HK-2 (cell line): Measurements from ENCODE around the gene RAD51B.

Source experiments
- DNase-seq: peaks from one replicate; pipeline ENCODE4 v3.0.0-alpha.2; 2018; ENCODE audit not compliant: unreplicated experiment

RAD51B gene

DNA sequence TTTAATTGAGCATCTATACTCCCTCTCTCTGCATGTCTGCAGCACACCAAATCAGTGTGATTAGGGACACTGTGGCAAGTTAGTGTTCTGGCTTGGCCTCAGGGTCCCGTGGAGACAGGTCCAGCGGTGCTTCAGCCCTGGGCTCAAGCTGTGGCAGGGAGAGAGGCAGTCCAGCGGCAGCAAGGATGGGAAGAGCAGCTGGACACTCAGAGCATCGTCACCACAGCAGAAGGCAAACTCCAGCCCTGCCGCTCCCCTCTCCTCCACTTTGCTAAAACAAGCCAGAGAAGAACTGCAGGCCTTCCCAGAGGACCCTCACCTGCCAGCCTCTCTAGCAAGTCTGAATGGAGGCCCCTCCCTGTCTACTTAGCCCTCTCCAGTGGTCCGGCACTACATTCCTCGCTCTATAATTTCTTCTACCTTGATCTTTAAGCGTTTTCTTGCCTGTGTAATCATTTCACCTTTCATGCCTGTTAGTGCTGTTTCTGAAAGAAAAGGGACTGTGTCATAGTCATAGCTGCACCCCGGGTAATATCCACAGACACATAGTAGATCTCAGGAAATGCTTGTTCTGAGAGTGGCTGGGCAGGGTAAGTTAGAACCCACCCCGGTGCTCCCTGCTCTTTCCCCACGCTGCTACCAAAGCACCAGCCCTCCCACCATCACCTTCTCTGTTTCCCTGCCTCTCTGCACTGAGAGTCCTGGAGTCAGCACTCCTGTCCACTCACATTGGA, 951.1 kb downstream of the RAD51B start:
- DNase-seq, result no peak

DNA sequence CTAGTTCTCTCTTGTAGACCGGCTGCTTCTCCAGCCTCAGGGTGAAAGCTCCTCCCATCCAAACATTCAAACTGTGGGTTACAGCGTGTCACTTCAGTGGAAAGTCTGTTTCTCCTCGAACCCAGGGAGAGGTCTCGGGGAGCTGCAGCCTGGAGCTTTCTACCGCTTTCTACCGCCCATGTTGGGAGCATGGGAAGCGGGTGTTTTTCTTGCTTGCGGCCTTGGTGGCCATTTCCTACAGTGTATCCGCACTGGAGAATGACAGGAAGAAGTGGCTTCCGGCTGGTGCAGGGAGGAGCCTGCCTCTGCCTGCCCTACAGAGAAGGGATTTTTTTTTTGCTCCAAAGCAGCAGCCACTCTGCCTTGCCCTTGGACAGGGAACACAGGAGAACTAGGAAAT, 952.1 kb downstream of the RAD51B start:
- no peak for DNase-seq

DNA sequence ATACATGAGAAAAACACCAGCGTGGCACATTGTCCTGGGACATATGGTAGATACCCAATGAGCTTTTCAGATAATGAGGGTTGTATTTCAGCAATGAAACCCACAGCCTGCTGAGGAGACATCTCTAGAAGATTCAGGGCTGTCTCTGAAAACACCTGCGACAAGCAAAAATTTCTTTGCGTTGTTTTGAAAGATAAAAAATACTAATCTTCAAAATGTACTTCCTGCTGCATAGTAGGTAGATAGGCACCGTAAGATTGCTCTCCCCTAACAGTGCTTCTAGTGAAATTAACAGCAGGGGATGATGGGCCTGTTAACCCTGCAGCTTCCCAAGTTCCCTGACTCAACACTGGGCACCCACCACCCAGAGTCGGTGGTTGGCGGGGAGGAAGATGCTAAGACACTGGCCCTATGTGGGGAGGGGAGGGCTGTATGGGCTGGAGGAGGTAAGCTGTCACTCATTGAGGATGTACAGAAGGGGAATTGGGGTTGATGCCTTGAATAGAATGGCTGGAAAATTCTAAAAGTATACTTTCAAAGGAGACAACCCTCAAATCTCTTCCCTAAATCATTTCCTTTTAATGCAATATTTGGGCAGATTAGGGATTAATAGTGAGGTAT, 953.3 kb downstream of the RAD51B start:
- no peak for DNase-seq

DNA sequence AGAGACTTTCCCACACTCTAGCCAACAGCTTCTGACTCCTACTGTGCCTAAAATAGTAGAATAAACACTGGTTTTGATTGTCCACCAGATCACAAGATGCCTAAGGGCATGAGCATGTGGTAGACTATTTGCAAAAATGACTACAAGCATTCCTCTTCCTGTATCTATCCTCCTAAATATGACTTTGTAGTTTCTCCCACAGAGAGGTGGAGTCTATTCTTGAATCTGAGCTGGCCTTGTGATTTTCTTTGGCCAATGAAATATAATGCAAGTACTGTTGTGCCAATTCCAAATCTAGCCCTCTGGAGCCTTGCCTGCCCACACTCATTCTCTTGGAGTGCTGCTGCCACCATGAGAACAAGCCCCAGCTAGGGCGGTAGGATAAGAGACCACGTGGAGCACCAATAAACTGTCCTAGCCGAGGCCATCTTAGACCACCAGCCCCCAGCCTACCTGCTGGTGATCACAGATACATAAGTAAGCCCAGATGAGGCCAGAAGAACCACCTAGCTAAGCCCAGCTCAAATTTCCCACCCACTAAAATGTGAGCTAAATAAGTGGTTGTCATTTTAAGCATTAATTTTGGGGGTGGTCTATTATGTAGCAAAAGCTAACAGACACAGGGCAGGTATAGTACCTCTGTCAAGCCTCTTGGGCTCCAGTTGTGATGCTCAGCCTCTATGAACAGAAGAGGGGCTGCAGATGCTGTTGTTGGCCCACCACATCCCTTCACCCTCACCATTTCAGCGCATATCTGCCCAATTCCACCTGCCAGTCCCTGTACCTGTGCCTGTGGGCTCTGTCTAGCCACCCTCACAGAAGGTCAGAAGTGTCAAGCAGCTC, 955.4 kb downstream of the RAD51B start:
- no peak for DNase-seq

DNA sequence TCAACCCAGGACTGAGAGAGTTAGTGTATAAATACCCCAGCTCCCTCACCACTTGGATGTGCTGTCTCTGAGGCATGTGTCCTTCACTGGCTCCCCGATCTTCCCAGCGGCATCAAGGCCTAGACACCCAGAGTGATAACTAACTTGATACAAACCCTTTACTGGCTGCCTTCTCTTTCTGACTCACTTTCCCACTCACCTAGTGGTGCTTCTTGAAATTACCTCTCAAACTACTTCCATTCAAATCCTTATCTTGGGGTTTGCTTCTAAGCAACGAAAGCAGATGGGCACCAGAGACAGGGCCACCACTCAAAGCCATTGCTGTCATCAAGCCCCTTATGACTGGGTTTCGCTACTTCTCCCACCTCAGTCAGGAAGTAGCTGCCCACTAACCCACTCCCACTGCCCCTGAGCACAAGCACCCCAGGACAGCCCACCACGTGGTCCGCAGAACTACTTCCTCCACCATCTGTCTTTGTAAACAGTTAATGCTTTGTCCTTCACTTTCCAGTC, 956.1 kb downstream of the RAD51B start:
- DNase-seq, result no peak

DNA sequence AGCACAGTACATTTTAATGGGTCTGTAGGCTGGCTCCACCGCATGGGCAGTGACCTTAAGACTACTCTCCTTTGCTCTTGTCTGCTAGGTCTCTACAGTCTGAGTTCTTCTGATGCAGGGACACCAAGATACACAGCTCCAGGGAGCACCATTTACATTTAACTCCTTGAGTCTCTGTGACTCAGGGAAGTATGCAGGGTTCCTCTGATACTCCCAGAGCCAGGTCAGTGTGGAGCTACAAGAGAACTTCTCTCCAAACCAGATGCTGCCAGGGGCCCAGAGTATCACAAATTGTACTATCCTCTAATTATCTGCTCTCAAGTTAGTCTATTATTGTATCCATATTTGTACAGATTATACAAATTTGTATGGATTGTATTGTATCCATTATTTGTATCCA, 958.1 kb downstream of the RAD51B start:
- DNase-seq, result no peak
